HG02571 (cell line): ENCODE data around the gene SPNS1.
A peak's percentile ranks its signal among the peaks of the same experiment; 100 is the strongest.
"Not testable (repeated sequence)": the region's sequence is repeated elsewhere in the genome, so short reads cannot be mapped to it uniquely, and the experiment has no call there.

Source experiments
- ATAC-seq: cut with Tn5 transposase; IDR thresholded peaks from one replicate; pipeline ENCODE4 v1.9.1; 2021; ENCODE audit warnings: mild to moderate bottlenecking, moderate library complexity; ENCODE audit not compliant: unreplicated experiment

Gene SPNS1, protein sequence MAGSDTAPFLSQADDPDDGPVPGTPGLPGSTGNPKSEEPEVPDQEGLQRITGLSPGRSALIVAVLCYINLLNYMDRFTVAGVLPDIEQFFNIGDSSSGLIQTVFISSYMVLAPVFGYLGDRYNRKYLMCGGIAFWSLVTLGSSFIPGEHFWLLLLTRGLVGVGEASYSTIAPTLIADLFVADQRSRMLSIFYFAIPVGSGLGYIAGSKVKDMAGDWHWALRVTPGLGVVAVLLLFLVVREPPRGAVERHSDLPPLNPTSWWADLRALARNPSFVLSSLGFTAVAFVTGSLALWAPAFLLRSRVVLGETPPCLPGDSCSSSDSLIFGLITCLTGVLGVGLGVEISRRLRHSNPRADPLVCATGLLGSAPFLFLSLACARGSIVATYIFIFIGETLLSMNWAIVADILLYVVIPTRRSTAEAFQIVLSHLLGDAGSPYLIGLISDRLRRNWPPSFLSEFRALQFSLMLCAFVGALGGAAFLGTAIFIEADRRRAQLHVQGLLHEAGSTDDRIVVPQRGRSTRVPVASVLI

DNA sequence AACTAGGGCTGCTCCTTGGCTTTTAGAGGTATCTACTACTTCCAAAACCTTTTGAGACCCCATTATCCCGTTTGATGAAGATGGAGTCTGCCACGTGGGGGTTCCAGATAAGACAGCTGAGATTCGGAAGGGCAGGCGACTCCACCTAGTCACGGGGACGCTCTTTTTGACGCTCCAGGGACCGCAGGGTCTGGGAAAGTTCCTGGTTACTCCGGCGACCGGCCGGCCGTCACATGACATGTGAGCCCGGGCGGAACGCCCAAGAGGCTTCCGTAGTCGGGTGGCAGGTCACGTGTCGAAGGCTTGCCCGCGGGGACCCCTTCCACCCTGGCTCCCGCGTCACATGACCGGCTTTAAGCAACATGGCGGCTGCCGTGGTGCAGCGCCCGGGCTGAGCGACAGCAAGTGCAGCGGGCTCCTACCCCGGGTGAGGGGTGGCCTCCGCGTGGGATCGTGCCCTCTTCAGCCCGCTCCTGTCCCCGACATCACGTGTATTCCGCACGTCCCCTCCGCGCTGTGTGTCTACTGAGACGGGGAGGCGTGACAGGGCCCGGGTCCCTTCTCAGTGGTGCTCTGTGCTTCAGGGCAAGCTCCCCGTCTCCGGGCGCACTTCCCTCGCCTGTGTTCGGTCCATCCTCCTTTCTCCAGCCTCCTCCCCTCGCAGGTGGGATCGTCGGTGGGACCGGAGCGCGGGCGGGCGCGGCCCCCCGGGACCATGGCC is at the start of gene SPNS1:
Gene SPNS1, plus strand, starts transcription at position 342 of the 721 bp plus-strand sequence. Its CDS starts 374 bp downstream, at position 716.
- ATAC-seq = peak; percentile 84

DNA sequence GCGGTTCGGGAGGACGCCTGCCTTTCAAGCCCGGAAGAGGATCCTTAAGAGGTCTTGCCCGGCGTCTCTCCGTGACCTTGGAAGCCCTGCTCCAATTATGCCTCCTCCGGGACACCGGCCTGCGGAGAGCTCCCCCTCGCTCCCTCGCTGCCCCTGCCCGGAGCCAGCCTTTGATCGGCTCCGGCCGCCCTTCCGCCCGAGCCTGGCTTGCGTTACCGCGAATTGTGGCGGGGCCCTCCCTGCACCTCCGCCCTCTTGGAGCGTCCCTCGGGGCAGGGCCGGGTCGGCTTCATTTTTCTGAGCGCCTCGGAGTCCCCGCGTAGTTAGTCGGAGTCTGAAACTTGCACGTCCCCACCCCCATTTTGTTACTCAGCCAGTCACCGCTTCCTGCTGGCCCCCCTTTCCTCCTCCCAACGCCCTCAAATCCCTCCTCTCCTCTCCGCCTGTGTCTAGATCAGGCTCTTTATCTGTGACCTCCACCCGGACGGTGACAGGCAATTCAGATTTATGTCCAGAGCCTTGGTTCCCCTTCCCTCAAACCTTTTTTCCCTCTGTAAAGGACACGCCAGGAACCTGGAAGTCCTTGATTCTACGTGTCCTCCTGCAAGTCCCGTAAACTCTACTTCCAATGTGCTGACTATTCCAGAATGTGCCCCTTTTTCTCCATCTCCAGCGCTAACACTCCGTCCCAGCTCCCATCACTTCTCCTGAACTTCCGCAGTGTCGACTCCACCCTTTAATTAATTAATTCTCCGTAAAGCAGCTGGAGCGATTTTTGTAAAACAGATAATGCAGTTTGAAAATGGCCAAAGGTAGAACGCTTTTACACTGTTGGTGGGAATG is 49.0 kb upstream of the SPNS1 start:
- ATAC-seq = peak; percentile 26

DNA sequence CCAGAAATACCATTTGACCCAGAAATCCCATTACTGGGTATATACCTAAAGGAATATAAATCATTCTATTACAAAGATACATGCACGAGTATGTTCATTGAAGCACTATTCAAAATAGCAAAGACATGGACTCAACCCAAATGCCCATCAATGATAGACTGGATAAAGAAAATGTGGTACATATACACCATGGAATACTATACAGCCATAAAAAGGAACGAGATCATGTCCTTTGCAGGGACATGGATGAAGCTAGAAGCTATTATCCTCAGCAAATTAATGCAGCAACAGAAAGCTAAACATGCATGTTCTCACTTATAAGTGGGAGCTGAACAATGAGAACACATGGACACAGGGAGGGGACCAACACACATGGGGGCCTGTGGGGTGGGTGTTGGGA is 48.3 kb upstream of the SPNS1 start:
- ATAC-seq = not testable (repeated sequence)

DNA sequence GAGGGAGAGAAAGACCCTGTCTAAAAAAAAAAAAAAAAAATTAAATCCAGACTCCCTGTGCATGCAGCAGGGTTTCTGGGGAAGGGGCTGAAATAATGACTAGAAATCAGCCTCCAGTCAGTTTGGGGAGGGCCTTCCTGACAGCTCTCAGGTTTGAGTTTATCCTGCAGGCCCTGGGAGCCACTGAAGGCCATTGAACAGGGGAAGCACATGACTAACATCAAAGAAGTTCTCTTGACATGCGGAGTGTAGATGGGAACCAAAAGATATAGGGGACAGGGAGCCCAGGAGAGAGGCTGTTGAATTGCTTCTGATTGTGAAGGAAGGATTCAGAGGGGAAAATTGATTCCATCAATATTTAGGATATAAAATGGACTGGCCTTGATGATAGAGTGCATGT is 46.8 kb upstream of the SPNS1 start:
- ATAC-seq = no peak

DNA sequence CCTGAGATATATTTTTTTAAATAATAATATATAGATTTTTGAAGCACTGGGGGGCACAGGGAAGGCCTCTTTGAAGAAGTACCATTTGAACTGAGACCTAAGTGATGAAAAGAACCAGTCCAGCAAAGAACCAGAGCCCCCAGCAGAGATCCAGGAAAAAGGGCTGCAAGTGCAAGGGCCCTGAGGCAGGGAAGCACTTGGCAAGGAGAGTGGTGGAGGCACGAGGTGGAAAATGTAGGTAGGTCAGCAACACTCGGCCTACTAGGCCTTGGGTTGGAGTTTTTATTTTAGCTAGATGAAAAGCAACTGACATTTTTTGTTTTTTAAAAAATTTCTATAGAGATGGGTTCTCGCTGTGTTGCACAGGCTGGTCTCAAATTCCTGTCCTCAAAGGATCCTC is 44.4 kb upstream of the SPNS1 start:
- ATAC-seq = no peak

DNA sequence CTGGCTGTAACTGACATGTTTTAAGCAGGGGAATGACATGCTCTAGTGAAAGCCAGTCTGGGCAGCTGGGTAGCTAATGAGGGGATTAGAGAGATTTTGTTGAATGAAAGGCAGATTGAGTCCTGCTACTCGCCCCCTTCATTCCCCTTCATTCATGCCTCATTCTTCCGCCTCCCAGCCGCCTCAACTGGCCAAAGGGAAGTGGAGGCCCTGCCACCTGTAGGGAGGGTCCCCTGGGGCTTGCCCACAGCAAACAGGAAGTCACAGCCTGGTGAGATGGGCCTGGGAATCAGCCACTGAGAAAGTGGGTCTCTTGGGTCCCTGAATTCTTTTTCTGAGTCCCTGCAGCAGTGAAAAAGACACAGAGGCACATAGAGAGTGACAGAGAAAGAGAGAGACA is 43.9 kb upstream of the SPNS1 start:
- ATAC-seq = no peak

DNA sequence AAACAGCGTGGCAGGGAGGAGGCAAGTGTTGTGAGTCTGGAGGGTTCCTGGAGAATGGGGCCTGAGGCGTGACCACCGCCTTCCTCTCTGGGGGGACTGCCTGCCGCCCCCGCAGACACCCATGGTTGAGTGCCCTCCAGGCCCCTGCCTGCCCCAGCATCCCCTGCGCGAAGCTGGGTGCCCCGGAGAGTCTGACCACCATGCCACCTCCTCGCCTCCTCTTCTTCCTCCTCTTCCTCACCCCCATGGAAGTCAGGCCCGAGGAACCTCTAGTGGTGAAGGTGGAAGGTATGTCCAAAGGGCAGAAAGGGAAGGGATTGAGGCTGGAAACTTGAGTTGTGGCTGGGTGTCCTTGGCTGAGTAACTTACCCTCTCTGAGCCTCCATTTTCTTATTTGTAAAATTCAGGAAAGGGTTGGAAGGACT is 42.8 kb upstream of the SPNS1 start, which contains the start of gene CD19:
Gene CD19, plus strand, starts transcription at position 171 of the 425 bp plus-strand sequence. Its CDS starts 30 bp downstream, at position 201.
- ATAC-seq = no peak

DNA sequence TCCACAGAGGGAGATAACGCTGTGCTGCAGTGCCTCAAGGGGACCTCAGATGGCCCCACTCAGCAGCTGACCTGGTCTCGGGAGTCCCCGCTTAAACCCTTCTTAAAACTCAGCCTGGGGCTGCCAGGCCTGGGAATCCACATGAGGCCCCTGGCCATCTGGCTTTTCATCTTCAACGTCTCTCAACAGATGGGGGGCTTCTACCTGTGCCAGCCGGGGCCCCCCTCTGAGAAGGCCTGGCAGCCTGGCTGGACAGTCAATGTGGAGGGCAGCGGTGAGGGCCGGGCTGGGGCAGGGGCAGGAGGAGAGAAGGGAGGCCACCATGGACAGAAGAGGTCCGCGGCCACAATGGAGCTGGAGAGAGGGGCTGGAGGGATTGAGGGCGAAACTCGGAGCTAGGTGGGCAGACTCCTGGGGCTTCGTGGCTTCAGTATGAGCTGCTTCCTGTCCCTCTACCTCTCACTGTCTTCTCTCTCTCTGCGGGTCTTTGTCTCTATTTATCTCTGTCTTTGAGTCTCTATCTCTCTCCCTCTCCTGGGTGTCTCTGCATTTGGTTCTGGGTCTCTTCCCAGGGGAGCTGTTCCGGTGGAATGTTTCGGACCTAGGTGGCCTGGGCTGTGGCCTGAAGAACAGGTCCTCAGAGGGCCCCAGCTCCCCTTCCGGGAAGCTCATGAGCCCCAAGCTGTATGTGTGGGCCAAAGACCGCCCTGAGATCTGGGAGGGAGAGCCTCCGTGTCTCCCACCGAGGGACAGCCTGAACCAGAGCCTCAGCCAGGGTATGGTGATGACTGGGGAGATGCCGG is 42.0 kb upstream of the SPNS1 start:
- ATAC-seq = no peak

DNA sequence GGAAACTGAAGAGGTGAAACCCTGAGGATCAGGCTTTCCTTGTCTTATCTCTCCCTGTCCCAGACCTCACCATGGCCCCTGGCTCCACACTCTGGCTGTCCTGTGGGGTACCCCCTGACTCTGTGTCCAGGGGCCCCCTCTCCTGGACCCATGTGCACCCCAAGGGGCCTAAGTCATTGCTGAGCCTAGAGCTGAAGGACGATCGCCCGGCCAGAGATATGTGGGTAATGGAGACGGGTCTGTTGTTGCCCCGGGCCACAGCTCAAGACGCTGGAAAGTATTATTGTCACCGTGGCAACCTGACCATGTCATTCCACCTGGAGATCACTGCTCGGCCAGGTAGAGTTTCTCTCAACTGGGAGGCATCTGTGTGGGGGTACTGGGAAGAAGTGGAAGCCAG is 41.4 kb upstream of the SPNS1 start:
- no peak for ATAC-seq

DNA sequence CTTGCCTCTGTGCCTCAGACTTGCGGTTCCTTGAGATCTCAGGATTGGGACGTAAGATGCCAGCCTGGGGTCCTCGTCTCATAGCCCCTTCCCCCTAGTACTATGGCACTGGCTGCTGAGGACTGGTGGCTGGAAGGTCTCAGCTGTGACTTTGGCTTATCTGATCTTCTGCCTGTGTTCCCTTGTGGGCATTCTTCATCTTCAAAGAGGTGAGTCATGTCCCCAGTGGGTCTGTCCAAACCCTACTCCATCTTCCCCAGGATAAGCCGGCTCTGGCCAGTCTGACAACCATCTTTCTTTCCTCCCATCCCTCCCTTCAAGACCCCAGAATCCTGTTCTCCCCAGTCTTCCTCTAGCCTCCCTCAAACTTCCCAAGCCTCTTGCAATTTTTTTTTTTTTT is 39.2 kb upstream of the SPNS1 start:
- ATAC-seq = no peak

DNA sequence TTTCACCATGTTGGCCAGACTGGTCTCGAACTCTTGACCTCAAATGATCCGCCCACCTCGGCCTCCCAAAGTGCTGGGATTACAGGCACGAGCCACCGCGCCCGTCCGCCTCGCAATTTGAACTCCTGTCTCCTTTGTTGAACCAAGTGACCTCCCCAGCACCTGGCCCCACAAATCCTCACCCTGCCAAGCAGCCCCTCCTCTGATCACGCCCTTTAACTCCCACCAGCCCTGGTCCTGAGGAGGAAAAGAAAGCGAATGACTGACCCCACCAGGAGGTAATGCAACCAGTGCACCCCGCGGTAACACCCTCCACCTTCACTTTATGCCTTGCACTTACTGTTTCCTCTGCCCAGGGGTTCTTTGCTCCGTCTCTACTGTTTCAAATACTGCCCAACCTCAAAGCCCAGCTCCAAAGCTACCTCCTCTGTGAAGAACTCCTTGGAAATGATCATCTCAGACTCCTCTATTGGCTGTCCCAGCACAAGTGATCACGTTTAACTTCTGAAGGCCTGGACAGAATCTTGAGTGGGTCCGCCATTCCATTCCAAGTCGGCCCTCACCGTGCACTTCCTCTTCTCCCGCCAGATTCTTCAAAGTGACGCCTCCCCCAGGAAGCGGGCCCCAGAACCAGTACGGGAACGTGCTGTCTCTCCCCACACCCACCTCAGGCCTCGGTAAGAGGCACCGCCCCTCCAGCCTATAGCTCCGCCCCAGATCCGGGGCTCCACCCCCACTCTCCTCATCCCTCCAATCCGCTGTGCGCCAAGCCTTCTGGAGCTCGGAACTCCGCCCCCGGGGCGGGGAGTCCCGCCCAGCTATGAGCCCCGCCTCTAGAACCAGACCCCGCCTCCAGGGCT is 38.4 kb upstream of the SPNS1 start:
- ATAC-seq = peak; percentile 55

DNA sequence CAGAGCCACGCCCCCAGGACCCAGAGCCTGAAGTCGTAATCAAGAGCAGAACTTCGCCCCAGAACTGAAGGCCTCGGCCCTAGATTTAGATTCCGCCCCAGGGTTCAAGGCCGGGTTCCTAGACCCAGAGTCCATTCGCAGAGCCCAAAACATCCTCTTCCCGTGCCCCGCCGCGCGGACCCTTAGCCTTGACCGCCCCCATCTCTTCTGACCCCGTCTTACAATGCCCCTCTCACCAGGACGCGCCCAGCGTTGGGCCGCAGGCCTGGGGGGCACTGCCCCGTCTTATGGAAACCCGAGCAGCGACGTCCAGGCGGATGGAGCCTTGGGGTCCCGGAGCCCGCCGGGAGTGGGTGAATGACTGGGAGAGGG is 37.8 kb upstream of the SPNS1 start:
- ATAC-seq = no peak

DNA sequence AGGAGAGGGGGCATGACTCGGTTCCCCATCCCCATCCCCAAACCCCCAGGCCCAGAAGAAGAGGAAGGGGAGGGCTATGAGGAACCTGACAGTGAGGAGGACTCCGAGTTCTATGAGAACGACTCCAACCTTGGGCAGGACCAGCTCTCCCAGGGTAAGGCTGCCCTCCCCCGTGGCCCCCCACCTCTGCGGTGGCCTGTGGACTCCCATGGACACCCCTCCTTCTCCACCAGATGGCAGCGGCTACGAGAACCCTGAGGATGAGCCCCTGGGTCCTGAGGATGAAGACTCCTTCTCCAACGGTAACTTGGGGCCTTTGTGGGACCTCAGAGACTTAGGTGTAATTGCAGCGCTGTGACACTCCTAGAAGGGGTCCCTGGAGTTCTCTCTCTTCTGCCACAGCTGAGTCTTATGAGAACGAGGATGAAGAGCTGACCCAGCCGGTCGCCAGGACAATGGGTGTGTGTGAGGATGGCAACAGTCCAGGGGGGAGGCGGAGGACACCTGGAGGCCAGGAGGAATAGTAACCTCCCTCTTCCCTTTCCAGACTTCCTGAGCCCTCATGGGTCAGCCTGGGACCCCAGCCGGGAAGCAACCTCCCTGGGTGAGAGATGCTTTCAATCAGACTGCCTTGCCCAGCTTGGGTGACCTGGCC is 37.2 kb upstream of the SPNS1 start:
- ATAC-seq = no peak

DNA sequence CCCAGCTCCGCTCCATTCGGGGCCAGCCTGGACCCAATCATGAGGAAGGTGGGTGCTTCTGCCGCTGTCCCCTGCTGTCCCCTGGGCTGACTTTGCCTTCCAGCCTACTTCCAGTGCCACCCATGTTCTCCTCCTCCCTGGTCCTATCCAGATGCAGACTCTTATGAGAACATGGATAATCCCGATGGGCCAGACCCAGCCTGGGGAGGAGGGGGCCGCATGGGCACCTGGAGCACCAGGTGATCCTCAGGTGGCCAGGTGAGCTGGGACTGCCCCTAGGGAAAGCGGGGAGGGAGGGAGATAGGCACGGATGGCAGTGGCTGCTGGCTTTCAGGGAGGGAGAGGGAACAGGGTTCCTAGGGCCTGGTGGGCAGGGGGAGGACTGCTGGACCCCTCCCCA is 35.9 kb upstream of the SPNS1 start:
- ATAC-seq = no peak

DNA sequence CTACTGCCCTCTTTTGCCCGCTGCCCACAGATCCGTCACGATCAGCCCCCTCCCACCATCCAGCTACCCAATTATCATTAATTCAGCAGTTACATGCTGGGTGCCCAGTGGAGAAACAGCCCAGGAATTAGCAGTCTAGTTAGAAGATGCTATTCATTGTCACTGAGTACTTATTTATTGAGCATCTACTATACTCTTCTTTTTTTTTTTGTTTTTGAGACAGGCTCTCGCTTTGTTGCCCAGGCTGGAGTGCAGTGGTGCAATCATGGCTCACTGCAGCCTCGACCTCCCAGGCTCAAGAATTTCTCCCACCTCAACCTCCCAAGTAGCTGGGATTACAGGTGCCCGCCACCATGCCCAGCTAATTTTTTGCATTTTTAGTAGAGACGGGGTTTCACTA is 34.8 kb upstream of the SPNS1 start:
- ATAC-seq = not testable (repeated sequence)

DNA sequence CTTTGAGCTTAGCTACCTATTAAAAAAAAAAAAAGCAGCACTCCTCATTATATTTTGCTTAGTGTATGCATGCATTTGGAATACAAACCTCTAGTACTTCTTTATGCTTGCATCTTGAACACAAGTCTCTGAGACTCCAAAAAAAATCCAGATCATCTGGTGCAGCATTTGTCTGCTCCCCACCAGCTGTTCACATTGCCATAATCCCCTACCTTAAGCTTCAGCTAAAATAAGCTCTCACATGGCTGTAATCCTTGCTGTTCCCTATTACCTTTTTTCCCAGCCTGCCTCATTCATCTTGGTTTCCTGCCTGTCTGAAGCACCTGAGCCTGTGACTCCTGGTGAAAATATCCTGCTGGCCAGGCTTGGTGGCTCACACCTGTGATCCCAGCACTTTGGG is 31.3 kb upstream of the SPNS1 start:
- ATAC-seq = no peak

DNA sequence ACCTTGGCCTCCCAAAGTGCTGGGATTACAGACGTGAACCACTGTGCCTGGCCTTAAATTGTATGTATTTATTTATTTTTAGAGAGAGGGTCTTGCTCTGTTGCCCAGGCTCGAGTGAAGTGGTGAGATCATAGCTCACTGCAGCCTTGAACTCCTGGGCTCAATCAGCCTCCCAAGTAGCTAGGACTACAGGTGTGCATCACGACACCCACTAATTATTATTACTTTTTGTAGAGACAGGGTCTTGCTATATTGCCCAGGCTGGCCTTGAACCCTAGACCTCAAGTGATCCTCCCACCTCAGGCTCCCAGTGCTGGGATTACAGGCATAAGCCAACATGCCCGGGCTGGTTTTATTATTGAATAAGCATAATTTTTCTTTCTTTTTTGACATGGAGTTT is 27.9 kb upstream of the SPNS1 start:
- ATAC-seq = no peak

DNA sequence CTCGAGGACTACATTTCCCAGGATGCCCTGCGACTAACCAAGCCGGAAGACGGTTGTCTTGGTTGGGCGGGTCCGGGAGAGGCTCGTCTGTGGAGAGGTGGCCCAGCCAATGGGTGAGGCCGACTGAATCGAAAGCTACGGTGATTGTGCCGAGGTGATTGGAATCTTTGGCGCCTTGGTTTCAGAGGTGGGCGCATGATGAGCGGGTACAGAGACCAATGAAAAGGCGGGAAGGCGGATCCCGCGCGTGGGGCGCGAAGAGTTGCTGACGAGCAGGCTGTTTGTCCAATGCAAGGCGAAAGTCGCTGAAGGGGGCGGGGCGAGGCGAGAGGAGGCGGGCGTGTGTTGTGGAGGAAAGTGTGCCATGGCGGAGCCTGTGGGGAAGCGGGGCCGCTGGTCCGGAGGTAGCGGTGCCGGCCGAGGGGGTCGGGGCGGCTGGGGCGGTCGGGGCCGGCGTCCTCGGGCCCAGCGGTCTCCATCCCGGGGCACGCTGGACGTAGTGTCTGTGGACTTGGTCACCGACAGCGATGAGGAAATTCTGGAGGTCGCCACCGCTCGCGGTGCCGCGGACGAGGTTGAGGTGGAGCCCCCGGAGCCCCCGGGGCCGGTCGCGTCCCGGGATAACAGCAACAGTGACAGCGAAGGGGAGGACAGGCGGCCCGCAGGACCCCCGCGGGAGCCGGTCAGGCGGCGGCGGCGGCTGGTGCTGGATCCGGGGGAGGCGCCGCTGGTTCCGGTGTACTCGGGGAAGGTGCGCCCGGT is 23.7 kb upstream of the SPNS1 start, which contains the start of gene NFATC2IP:
Gene NFATC2IP, plus strand, starts transcription at position 290 of the 762 bp plus-strand sequence. Its CDS starts 75 bp downstream, at position 365.
- ATAC-seq = peak; percentile 89
